ENCODE data around the gene DRAM1.

The DRAM1 gene

DNA sequence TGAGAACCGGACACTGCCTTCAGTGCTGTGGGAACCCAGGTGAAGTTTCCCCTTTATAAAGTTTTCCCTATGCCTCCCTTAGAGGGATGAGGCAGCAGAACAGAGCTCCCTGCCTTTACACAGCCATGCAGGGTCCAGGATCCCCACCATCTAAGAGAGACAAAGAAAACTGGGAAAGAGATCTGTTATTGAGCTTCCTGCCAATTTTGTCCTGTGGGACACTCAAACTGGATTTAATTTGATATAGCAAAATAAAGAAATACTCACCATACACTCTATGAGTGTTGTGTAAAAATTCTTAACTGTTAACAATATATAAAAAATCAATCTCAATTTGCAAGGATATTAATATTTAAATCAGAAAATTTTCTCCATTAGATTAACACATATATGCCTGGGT, 69.9 kb downstream of the DRAM1 start:
- H3K36me3 ChIP-seq: no peaks in the 10 kb centered on the region
- H3K4me1 ChIP-seq (ENCODE audit: control insufficient read depth in 1 of 2, insufficient read depth in 1 of 2, low read depth in 1 of 2, low read length in 1 of 2): no peaks in the 10 kb centered on the region
- no peak overlapping the region for H3K27ac ChIP-seq
- H3K27me3 ChIP-seq: no peaks in the 10 kb centered on the region
- no peak overlapping the region for H3K4me3 ChIP-seq (ENCODE audit: low read depth in 1 of 2, low read length in 1 of 2)
- TF ChIP-seq, protein P1, sequence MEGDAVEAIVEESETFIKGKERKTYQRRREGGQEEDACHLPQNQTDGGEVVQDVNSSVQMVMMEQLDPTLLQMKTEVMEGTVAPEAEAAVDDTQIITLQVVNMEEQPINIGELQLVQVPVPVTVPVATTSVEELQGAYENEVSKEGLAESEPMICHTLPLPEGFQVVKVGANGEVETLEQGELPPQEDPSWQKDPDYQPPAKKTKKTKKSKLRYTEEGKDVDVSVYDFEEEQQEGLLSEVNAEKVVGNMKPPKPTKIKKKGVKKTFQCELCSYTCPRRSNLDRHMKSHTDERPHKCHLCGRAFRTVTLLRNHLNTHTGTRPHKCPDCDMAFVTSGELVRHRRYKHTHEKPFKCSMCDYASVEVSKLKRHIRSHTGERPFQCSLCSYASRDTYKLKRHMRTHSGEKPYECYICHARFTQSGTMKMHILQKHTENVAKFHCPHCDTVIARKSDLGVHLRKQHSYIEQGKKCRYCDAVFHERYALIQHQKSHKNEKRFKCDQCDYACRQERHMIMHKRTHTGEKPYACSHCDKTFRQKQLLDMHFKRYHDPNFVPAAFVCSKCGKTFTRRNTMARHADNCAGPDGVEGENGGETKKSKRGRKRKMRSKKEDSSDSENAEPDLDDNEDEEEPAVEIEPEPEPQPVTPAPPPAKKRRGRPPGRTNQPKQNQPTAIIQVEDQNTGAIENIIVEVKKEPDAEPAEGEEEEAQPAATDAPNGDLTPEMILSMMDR (IDR thresholded peaks at IDR 0.05): no peak
- no peaks in the 10 kb centered on the region for H3K9me3 ChIP-seq

DNA sequence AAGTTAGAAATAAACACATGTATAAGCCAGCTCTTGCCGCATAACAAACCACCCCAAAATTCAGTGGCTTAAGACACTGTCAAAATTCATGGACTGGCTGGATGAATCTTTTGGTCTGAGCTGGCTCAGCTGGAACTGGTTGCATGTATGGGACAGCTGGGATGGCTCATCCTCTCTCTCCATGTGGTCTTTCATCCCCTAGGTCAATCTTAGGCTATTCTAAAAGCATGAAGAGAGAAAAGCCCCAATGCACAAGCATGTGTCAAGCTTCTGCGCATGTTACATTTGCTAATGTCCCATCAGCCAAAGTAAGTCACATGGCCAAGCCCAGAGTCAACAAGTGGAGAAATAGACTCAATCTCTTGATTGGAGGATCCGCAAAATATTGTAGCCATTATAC, 71.0 kb downstream of the DRAM1 start:
- H3K27me3 ChIP-seq: no peaks in the 10 kb centered on the region
- no peak overlapping the region for H3K4me3 ChIP-seq (ENCODE audit: low read depth in 1 of 2, low read length in 1 of 2)
- no peaks in the 10 kb centered on the region for H3K4me1 ChIP-seq (ENCODE audit: control insufficient read depth in 1 of 2, insufficient read depth in 1 of 2, low read depth in 1 of 2, low read length in 1 of 2)
- no peaks in the 10 kb centered on the region for H3K9me3 ChIP-seq
- H3K36me3 ChIP-seq: no peaks in the 10 kb centered on the region
- no peak overlapping the region for H3K27ac ChIP-seq
- TF ChIP-seq, protein P1 (IDR thresholded peaks at IDR 0.05): no peak

DNA sequence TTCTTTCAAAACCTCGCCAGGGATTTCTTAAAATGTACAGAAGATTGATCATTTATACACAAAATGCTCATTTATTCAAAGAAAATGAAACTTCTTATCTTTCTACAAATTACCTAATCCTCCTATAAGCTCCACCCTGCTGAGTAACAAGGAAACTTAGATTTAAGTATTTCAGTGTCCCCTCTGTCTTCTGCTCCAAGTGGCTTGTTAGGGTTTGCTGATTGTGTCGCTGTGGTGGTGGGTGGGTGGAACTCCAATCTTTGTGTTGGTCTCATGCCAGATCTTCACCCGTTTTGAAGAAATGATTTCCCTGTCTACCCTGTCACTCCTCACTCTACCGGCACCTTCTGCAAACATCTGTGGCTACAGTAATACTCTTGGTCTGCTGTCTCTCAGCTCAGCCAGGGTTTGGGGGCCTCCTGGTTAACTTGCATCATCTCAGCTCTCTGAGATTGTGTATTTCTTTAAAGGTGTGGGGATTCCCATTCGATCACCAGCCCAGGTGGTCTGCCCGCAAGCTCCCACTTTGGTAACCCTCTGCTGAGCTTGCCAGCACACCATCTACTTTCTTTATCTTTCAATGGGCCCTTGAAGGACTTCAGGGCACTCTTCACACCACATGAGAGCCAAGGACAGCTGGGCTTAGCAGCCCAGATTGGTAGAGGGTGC, 73.8 kb downstream of the DRAM1 start:
- no peak overlapping the region for H3K27ac ChIP-seq
- TF ChIP-seq, protein P1 (IDR thresholded peaks at IDR 0.05): no peak
- H3K9me3 ChIP-seq: no peaks in the 10 kb centered on the region

DNA sequence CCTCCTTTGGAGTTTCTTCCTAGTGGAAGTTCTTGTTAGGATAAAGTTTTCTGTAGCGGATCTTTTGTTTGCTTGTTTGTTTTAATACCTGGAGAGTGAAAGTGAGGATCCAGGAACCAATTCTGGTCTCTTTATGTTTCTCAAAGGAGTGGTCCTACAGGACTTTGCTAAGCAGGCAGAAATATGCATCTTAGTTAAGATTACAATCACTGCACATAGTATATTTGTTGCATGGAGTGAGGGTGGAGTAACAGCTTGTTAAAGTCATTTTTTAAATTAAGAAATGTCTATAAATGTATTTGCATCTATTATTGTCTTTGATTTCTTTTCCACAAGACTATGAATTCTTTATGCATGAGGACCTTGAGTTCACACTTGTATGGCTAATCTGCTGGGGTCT, 76.7 kb downstream of the DRAM1 start:
- TF ChIP-seq, protein P1 (IDR thresholded peaks at IDR 0.05): no peak

More for the DNA sequence above, 73.8 kb downstream of the DRAM1 start:
- Histone ChIP-seq H3K36me3 (no peaks in the 10 kb centered on the region), H3K27me3 (no peaks in the 10 kb centered on the region), H3K4me3 (ENCODE audit: low read depth in 1 of 2, low read length in 1 of 2) (no peak overlapping the region), H3K4me1 (ENCODE audit: control insufficient read depth in 1 of 2, insufficient read depth in 1 of 2, low read depth in 1 of 2, low read length in 1 of 2) (no peaks in the 10 kb centered on the region)

DNA sequence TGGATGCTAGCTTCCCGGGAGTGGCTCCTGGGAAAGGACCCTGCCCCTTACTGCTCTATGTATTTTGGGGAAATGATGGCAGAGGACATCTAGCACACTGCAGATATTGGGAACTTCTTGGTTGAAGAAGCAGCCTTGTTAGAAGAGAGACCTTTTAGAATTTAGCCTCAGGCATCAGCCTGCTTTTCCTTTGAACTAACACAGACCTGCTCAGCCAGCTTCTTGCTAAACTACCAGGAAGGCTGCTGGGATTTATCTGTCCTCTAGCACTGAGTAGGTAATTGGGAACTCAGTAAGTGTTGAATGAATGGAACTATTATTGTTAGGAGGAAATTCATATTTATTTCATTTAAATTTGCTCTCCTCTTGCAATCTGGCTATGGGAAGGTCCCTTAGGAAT, 77.3 kb downstream of the DRAM1 start:
- no peak overlapping the region for H3K27ac ChIP-seq
- no peak overlapping the region for H3K4me3 ChIP-seq (ENCODE audit: low read depth in 1 of 2, low read length in 1 of 2)
- H3K27me3 ChIP-seq: no peaks in the 10 kb centered on the region
- H3K4me1 ChIP-seq (ENCODE audit: control insufficient read depth in 1 of 2, insufficient read depth in 1 of 2, low read depth in 1 of 2, low read length in 1 of 2): no peaks in the 10 kb centered on the region
- TF ChIP-seq, protein P1 (IDR thresholded peaks at IDR 0.05): no peak
- no peaks in the 10 kb centered on the region for H3K9me3 ChIP-seq
- H3K36me3 ChIP-seq: no peaks in the 10 kb centered on the region

More for the DNA sequence above, 76.7 kb downstream of the DRAM1 start:
- Histone ChIP-seq H3K4me3 (ENCODE audit: low read depth in 1 of 2, low read length in 1 of 2) (no peak overlapping the region), H3K9me3 (no peaks in the 10 kb centered on the region), H3K4me1 (ENCODE audit: control insufficient read depth in 1 of 2, insufficient read depth in 1 of 2, low read depth in 1 of 2, low read length in 1 of 2) (no peaks in the 10 kb centered on the region), H3K36me3 (no peaks in the 10 kb centered on the region), H3K27ac (no peak overlapping the region), H3K27me3 (no peaks in the 10 kb centered on the region)

All from neutrophil (primary cell).